ENCODE results near the gene ROPN1.

ROPN1 gene

DNA sequence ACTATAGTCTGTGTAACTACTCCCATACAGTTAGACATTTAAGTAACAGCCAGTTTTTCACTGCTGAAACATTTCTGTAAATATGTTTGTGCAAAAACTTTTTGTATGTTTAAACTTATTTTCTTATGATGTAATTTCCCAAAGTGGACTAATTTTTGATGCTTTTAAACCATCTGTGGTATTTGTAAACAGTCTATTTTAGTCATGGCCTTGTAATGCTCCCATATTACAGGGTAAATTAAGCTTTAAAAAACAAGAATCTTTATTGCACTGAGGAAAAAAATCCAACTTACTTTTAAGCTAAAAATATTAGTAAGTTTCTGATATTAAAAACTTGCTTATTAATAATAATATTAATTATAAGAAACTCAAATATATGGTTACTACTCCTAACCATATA, 44.4 kb downstream of the ROPN1 start:
- DNase-seq = no peak

DNA sequence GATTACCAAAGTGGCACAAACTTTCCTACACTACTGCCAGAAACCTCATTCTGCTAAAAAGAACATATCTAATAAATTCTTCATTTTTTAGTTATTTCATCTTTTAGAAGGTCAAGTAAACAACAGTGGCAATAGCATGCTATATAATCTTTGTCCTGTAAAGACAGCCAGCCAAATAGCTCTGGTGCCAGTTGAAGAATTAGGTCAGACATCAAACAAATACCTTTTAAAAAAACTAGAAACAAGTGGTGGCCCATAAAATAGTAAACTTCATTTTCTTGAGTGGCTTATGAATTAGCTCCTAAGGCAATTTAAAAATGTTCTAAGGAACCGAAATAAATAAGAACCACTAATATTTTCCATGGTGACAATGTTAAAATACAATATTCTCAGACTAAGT, 50.4 kb downstream of the ROPN1 start:
- no peak for DNase-seq

DNA sequence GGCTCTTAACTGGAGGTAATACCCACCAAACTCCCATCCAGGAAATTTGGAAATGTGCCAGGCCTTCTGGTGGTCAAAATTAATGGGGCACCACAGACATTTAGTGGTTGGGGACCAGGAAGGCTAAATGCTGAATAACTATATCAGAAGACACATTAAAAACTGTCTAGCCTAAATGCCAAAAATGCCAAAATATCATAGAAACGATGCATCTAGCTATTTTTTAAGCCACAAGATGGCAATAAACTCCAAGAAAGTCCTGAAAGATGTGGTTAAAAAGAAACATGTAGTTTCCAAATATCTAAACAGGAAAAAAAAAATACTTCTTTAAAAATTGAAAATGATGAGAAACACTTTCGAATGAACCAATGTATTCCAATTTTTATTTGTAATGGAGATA, 50.8 kb downstream of the ROPN1 start:
- peak; percentile 63 for DNase-seq

DNA sequence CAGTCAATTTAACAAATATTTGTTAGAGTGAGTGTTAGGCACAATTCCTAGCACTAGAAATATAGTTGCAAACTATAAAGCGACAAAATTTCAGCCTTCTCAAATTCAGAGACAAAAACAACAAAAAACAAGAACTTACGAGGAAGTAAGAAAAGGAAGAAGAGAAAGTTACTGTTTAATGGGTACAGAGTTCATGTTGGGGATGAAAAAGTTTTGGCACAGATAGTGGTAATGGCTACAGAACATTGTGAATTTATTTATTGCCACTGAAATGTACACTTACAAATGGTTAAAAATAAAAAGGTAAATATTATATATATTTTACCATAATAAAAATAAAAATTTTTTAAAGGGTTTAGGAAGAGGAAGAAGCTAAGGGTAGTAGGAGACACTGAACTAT, 52.2 kb downstream of the ROPN1 start:
- no peak for DNase-seq

DNA sequence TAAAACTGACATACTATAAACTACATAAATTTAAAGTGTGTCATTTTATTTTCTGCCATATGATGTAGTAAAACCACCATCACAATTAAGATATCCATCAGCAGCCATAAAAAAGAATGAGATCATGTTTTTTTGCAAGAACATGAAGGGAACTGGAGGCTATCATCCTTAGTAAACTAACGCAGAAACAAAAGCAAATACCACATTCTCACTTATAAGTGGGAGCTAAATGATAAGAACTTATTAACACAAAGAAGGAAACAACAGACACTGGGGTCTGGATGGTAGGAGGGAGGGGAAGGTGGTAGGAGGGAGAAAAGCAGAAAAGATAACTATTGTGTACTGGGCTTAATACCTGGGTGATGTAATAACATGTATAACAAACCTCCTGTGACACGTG, 55.5 kb downstream of the ROPN1 start:
- DNase-seq = no peak

DNA sequence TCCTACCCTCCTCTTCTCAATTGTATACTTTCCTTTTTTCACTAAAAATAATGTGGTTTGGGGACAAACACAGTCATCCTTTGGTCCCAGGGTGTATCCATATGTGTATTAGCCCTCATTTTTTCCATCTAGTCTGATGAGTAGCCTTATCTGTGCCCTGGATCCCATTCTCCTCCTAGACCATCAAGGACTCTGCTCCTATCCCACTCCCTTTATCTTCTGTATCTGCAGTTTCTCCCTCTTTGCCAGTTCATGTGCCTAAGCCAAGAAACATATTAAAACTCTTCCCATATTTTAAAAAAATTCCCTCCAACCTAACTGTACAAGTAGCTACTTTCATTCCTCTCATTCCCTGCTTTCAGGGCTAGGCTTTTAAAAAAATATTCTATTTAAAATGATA, 56.1 kb downstream of the ROPN1 start:
- no peak for DNase-seq

DNA sequence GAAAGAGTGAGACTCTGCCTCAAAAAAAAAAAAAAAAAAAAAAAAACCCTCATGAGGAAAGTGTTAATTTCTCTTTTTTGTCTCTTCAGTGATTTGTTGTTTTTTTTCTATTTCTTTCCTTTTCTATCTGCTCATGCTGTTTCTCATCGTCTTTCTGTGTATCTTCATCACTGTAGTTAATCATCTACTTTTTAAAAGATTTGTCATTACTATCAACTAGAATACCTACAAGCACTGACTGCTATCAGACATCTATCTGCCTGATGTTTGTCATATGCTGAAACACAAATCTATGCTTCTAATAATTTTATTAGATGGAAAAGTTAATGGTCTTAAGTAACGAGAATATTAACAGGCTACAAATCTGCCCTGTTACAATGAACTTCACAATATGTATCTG, 57.7 kb downstream of the ROPN1 start:
- no peak for DNase-seq

DNA sequence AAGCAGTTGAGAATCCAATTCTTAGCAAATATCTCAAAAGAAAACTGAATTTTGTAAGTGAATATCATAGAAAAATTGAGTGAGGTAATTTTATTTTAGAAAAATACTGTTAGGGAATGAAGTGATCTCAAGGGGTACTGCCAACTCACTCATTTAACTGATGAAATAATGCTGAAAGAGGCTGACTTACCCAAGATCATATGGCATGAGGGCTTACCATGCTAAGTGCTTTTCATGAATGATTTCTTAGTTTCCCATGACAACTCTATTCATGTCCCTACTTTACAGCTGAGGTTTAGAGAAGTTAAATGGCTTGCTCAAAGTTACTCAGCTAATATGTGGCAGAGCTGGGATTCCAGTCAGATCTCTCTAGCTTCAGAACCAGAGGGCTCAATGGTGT, 61.5 kb downstream of the ROPN1 start:
- DNase-seq = no peak

DNA sequence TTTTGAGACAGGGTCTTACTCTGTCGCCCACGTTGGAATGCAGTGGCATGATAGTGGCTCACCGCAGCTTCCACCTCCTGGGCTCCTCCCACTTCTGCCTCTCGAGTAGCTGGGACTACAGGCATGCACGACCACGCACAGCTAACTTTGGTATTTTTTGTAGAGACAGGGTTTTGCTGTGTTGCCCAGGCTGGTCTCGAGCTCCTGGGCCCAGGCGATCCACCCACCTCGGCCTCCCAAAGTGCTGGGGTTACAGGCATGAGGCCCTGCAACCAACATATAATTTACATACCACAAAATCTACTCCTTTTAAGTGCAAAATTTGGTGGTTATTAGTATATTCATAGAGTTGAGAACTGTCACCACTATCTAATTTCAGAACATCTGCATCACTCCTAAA, 62.6 kb downstream of the ROPN1 start:
- DNase-seq = no peak

DNA sequence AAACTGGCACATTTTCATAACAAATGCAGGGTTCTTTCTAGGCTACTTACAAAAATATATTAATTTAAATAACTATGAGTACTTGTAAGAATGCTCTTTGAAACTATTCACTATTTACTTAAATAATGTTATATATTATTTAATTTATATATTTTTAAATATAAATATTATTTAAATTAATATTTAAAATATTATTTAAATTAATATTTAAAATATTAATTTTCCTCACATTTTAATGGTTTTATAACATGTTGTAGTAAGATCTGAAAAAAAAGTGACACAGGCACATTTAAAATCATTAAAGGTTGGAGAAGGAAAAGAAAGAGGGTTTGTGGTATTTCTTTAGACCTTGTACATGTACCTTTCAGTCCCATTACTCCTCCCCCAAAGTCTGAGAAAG, 65.5 kb downstream of the ROPN1 start:
- DNase-seq = no peak

DNA sequence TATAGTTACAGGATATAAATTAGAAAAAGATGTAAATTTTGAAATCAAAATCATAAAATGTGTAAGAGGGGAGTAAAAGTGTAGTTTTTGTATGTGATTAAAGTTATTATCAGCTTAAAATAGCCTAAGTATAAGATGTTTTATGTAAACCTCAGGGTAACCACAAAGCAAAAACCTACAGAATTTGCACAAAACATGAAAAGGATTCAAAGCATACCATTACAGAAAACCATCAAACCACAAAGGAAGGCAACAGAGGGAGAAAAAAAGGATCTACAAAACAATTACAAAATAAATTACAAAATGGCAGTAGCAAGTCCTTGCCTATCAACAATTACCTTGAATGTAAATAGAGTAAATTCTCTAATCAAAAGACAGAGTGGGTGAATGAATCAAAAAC, 71.1 kb downstream of the ROPN1 start:
- DNase-seq = no peak

DNA sequence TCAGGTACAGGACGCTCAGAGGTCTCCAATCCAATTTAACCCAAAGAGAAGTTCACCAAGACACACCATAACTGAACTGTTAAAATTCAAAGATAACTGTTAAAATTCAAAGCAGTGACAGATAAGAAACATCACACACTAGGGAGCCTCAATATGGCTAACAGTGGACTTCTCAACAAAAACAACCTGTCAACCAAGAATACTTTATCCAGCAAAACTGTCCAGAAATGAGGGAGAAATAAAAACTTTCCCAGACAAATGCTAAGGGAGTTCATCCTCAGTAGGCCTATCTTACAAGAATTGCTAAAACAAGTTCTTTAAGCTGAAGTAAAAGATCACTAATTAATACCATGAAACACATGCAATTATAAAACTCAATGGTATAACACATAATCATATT, 71.5 kb downstream of the ROPN1 start:
- no peak for DNase-seq

DNA sequence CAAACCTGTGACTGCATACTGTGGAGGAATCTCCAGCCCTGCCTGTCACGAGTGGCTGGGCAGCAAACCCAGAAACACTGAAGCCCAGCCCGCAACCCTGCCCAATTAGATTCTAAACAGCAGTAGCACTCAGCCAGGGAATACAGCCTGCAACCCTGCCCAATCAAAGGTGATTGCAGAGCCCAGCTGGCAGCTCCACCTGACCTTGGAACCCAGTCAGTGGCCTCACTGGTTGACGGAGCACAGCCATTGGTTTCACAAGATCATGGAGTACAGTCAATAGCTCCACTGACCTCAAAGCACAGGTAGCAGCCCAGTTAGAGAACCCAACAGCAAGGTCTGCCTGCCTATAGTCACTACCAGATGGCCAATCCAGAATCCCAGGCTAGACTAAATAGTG, 72.6 kb downstream of the ROPN1 start:
- no peak for DNase-seq
